ENCODE data around the gene CSHL1.
"Not testable (repeated sequence)": the region's sequence is repeated elsewhere in the genome, so short reads cannot be mapped to it uniquely, and the experiment has no call there.

DNA sequence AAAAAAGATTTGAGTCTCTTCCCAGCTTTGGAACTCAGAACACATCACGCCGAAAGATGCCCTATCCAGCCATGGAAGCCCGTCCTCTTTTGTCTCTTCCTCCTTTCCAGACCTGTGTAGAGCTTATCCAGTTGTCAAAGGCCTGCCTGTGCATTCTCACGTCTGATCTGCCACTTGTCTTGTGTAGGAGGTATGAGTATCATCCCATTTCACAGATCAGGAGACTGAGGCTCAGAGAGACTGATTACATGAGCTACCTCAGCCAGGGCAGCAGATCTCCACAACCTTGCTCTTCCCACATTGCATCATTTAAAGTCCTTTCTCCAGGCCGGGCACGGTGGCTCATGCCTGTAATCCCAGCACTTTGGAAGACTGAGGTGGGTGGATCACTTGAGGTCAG, 36.4 kb downstream of the CSHL1 start:
- TF ChIP-seq, protein P1, sequence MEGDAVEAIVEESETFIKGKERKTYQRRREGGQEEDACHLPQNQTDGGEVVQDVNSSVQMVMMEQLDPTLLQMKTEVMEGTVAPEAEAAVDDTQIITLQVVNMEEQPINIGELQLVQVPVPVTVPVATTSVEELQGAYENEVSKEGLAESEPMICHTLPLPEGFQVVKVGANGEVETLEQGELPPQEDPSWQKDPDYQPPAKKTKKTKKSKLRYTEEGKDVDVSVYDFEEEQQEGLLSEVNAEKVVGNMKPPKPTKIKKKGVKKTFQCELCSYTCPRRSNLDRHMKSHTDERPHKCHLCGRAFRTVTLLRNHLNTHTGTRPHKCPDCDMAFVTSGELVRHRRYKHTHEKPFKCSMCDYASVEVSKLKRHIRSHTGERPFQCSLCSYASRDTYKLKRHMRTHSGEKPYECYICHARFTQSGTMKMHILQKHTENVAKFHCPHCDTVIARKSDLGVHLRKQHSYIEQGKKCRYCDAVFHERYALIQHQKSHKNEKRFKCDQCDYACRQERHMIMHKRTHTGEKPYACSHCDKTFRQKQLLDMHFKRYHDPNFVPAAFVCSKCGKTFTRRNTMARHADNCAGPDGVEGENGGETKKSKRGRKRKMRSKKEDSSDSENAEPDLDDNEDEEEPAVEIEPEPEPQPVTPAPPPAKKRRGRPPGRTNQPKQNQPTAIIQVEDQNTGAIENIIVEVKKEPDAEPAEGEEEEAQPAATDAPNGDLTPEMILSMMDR (conservative IDR thresholded peaks at IDR 0.05 in 1 of 2, IDR thresholded peaks at IDR 0.05 in 1 of 2; ENCODE audit: extremely low read depth in 1 of 2, insufficient read depth in 1 of 2, low read depth in 1 of 2, low read length in 2 of 2): not testable (repeated sequence)
- TF ChIP-seq EZH2 (IDR thresholded peaks at IDR 0.05; ENCODE audit: borderline replicate concordance, low read length): not testable (repeated sequence)
